Activated effector memory CD4-positive, alpha-beta T cell treated with anti-CD3 and anti-CD28 coated beads, Interleukin-2, amount 50 U/mL, for 16 hours (primary cell): ENCODE results near the gene ANKRD1.
"Not testable (repeated sequence)": the region's sequence is repeated elsewhere in the genome, so short reads cannot be mapped to it uniquely, and the experiment has no call there.

Experiments
- DNase-seq: peaks from one replicate; pipeline ENCODE4 v3.0.0-alpha.2; 2020

Gene ANKRD1

GRCh38 chr10:90920986-90921666 lies at the start of gene ANKRD1:
Gene ANKRD1, minus strand, starts transcription at chr10:90921087. Its CDS starts 60 bp downstream, at chr10:90921027.
- DNase-seq, result no peak

DNA sequence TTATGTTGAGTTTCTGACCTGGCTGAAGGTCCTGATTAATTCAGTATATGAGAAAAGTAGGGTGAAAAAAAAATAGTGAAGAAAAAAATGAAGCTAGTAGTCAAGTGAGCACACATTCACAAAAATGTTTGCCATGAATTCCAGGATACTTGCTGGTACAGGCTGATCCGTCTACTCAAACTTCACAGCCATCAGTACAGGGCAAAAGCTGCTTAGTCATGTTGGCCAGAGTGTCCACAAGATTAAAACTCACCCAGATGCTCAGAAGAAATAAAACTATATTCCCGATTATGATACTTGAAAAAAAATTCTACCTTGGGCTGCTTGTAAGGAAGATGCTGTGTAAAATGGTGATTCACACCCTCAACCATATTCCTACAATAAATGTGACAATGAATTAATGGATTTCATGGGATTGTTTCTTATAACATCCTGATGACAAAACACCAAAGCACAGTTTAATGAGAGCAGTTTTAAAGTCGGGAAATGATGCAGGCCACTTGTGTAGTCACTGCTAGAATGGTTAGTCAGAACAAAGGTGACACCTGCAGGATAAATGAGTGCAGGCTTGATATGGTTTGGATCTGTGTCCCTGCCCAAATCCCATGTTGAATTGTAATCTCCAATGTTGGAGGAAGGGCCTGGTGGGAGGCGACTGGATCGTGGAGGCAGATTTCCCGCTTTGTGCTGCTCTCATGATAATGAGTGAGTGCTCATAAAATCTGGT lies 49.2 kb upstream of the ANKRD1 start:
- no peak for DNase-seq

- DNase-seq, result no peak
These were observed 48.2 kb upstream of the ANKRD1 start for GRCh38 chr10:90969121-90969534.

GRCh38 chr10:90968328-90969081 lies 47.6 kb upstream of the ANKRD1 start:
- DNase-seq, result no peak

GRCh38 chr10:90967865-90968264 lies 47.0 kb upstream of the ANKRD1 start:
- no peak for DNase-seq

GRCh38 chr10:90966146-90966545 lies 45.3 kb upstream of the ANKRD1 start:
- no peak for DNase-seq

DNA sequence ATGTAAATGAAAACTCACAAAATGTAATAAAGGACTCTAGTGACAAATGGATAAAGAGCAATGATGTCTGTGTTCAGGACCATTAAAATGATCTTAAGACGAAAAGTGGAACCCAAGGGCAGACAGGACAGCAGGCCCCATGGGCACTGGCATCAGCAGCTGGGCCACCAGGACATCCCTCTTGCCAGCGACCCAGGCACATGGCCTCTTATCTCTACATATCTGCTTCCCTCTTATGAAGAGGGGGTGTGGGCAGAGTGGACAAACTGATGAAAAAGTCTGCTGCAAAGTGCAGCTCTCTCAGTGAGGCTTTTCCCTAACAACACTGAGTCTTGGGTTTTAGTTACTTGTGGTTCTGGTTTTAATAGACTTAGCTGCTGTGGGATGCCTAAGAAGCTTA lies 44.8 kb upstream of the ANKRD1 start:
- DNase-seq, result no peak

DNA sequence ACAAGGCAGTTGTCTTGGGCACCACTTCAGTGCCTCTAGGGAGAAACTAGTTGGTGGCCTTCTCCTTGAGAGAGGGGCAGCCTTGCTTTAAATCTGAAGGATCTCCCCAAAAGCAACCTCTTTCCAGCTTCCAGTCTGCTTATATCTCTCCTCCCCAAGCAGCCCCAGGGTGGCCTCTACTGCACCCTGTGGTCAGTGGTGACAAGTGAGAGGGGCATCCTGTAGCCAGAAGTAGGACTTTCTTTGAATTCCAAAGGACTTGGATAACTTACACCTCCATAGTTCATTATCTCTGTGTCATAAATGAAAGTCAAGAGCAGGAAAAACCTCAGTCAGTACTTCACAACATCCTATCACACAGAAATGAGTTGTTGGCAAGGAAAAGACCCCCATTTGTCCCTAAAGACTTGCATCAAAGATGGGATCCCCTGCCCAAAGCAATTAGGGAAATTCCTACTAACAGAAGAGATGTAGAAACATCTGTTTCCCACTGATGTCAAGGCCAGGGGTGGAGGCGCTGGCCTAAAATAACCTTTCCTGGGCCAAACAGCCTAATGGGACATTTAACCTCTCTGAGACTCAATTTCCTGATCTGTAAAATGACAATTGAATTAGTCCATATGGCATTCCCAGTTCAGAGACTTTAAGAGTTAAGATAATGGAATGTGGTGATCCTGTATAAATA lies 44.0 kb upstream of the ANKRD1 start:
- no peak for DNase-seq

DNA sequence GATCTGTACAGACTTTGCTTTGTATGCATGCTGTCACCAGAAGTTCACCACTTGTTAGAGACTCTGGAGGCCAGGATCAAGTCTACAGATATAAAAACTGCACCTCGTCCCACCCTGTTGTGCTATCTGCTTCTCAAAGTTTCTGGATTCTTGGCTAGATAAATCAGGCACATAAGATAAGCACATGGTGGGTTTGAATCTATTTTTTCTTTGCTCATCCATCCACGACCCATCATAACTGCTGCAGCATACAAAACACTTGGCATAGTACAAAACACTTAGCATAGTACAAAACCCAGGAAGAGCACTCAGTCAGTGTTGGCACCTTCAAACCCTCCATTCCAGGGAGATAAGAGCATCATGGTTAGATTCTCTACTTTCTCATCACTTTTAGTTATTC lies 42.4 kb upstream of the ANKRD1 start:
- DNase-seq, result no peak

GRCh38 chr10:90960355-90960814 lies 39.5 kb upstream of the ANKRD1 start:
- DNase-seq, result no peak

DNA sequence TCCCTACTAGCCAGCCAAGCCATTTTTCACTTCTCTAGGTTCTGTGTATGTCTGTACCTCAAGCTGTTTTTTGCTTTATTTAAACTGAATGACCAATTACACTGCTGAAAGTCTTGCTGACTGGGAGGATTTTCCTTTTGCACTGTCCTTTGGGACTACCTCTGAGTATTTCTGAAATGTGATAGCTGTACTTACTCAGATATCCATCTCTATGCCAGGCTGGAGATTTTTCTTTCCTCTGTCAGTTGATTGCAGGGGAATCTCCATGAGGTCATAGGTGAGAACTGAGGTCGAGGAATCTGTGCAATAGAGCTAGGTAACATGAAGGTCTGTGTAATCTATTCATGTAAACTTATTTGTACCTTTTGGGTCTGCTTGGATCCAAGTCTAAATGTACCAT lies 38.9 kb upstream of the ANKRD1 start:
- DNase-seq, result no peak

- DNase-seq, result no peak
These were observed 37.9 kb upstream of the ANKRD1 start for GRCh38 chr10:90958781-90959180.

DNA sequence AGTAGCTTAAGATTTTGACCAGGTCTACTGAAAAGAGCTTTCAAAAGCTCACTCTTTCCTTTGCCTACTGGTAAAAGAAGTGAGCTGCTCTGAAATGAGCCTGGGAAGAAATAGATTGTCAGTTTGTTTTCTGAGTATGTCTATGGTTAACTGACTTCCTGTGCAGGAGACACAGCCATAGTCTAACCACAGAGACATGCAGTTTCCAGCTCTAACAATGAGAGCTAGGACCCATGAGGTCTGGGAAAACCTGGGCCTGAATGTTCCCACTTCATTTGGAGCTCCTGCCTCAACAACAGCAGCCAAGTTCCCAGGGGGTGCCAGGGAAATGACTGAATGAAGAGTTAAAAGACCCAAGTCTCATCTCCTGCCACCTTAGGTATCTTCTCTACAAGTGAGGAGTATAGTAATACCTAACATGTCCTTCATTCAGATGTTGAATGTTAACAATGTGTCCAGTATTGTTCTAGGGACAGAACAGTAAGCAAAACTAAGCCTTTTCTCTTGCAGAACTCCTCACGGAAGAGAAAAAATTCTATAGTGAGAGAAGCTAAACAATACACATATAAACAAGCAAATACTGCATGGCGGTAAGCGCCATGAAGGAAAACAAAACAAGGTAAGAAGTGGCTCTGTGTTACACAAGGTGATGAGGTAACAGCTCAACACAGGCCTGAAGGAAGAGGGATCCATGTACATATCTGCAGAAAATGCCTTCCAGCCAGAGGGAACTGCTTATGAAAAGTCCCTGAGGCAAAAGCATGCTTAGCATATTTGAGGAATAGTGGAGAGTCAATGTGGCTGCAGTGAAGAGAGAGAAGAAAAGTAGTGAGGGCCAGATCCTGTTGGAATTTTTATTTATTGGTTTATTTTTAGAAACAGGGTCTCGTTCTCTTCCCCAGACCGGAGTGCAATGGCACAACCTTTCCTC lies 26.4 kb upstream of the ANKRD1 start:
- no peak for DNase-seq

DNA sequence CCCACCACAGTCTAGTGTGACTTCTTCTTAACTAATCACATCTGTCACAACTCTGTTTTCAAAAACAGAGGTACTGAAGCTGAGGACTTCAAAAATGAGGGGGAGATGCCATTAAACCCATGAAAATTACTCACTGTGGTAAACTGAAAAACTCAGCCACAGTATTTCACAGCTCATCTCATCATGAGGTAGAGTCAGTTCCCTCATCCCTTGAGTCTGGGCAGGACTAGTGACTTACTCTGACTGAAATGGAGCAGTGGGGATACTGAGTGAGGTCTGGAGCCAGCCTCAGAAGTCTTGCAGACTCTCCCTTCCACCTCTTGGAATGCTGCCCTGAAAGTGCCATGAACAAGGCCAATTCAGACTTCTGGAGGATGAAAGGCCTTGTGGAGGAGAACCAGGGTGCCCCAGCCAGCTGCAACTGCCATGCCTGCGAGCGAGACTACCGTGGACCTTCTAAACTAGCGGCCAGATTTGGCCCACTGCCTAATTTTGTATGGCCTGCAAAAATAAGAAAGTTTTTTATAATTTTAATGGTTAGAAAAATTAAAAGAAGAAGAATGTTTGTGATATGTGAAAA lies 24.7 kb upstream of the ANKRD1 start:
- no peak for DNase-seq

- DNase-seq, result no peak
These were observed 23.9 kb upstream of the ANKRD1 start for GRCh38 chr10:90944749-90945148.

DNA sequence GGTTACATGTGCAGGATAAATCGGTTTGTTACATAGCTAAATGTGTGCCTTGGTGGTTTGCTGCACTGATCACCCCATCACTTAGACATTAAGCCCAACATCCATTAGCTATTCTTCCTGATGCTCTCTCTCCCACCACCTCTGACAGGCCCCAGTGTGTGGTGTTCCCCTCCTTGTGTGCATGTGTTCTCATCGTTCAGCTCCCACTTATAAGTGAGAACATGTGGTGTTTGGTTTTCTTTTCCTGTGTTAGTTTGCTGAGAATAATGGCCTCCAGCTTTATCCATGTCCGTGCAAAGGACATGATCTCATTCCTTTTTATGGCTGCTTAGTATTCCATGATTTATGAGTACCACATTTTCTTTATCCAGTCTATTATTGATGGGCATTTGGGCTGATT lies 22.1 kb upstream of the ANKRD1 start:
- DNase-seq, result not testable (repeated sequence)

- no peak for DNase-seq
These were observed 18.8 kb upstream of the ANKRD1 start for GRCh38 chr10:90939648-90940047.

- DNase-seq, result no peak
These were observed 18.2 kb upstream of the ANKRD1 start for GRCh38 chr10:90939116-90939515.

DNA sequence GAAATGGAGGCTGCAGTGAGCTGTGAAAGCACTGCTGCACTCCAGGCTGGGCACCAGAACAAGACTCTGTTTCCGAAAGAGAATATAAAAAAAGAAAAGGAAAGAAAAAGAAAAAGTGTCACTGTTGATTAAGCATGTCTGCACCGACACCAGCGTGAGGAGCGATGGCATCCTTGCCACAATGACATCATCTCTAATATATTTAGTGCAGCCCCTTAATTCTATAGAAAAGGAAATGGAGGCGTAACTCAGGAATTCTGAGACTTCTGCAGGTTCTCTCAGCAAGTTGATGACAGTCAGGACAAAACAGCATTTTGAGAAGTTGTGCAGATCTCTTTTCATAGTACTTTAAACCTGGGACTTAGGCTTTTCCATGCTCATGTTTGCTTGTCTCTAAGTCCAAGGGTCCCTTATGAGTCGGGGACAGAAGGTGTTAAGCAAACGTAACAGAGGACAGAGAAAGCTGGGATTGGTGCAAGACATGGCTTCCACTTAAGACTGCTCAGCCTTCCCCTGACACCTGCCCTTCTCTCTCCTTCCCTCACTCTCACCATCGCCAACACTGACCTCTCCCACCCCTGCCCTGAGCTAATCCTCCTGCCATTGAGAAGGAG lies 16.9 kb upstream of the ANKRD1 start:
- no peak for DNase-seq

- DNase-seq, result no peak
These were observed 15.4 kb upstream of the ANKRD1 start for GRCh38 chr10:90936276-90936659.

DNA sequence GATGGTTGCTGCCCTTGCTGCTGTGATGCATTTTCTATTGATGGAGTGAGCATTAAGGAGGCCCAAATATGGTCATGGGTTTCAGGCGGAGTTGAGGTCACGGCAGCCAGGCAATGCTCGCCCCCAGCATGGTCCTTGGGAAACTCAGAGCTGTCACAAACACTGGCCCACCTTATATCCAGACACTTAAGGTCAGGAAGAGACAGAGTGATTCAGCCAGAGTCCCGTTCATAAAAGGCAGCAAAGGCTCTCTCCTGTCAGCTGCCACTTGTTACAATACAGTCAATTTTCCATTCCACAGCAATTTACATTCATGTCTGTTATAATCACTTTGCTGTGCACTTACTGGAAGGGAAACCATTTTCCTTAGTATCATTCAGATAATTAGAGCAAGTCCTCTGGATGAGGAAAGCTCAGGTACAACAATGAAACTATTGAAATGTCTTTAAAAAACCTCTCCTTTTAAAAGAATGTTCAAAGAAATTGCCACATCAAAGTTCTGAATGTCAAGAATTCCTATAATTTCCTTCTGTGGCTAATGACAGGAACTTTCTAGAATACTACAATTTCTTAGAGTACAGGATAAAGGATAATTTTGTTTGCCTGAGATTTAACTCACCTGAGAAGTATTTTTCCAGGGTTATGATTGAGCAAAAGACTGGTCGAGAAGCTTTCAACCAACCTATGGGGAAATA lies 14.8 kb upstream of the ANKRD1 start:
- no peak for DNase-seq
